Urinary bladder (tissue), 4 donors: ENCODE data around the gene ZNRF2. TPM values are rescaled to one million over a fixed set of nuclear protein-coding genes. Genes with fewer than 3 reads are reported as not detected.

ENCODE experiments used
- DNase-seq: peaks from one replicate; pipeline ENCODE4 v3.0.0-alpha.2; 2015; ENCODE audit errors: extremely low spot score
- H3K27ac ChIP-seq: one replicate; pipeline ENCODE4 v1.5.1; 2013; ENCODE audit warnings: low read depth, mild to moderate bottlenecking, moderate library complexity
- H3K36me3 ChIP-seq: one replicate; pipeline ENCODE4 v1.6.1; 2013; ENCODE audit warnings: mild to moderate bottlenecking, moderate library complexity; ENCODE audit not compliant: insufficient read depth
- H3K4me1 ChIP-seq: one replicate; pipeline ENCODE4 v1.6.1; 2013; ENCODE audit warnings: mild to moderate bottlenecking, moderate library complexity; ENCODE audit not compliant: insufficient read depth
- H3K4me3 ChIP-seq: one replicate; pipeline ENCODE4 v1.5.1; 2013; ENCODE audit warnings: low read depth, low read length
- WGBS: extraction: QIAGEN DNeasy Blood & Tissue Kit; methylation state at CpG from one replicate; pipeline ENCODE4 v1.1.7; 2013; 5-methylcytosine and 5-hydroxymethylcytosine counted together
- polyA plus RNA-seq: library from polyadenylated mRNA; stranded (reverse); fragments of 200-250 nt; gene quantifications from one replicate; pipeline ENCODE4 v1.2.3, GENCODE V29; 2013
- total RNA-seq: library from RNA; depleted of rRNA; stranded (reverse); fragments of >200 nt; gene quantifications from one replicate; pipeline ENCODE4 v1.2.3, GENCODE V29; 2014
- donor health status: healthy with polysubstance abuse.
- donor health status: healthy.

Gene ZNRF2
- total and polyA plus RNA-seq, 2 donors, result 5.6 to 40.0 TPM

DNA sequence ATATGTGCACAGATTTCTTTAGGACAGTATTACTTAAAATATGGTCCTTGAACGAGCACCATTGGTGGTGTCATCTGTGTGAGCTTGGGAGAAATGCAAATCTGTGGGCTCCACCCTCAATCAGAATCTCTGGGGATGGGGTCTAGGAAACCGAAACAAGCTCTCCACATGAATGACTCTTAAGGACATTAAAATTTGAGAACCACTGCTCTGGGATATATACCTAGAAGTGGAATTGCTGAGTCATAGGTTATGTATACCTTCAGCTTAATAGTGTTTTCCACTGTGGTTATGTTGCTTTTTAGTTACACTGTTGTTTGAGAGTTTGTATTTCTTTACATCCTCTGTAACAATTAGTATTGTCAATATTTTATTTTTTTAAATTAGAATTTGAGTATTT is 24.0 kb downstream of the ZNRF2 start:
- WGBS, result 97% methylated on average over 2 of the region's 2 CpGs
- DNase-seq, result no peak
- H3K4me1 ChIP-seq, result no peaks in the 10 kb centered on the region

DNA sequence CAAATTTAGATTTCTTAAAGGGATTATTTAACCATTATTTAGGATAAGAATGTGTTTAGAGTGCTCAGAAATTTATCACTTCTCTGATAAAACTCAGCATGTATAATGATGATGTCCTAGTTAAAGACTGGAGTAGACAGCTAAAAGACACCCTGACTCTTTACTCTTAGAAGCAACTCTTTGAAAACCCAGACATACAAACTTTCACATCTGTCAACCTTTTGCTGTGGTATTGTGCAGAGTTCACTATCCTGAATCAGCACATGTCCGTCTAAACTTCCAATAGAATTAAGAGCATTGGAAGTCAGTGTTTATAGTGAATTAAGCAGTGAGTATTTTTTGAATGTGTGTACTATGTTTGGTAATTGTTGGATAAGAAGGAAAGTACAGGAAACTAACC is 24.9 kb downstream of the ZNRF2 start:
- no peaks in the 10 kb centered on the region for H3K36me3 ChIP-seq
- no peak for DNase-seq
- WGBS, result 86% methylated on average over 1 of the region's 1 CpG
- no peak overlapping the region for H3K4me3 ChIP-seq
- H3K27ac ChIP-seq, result no peak overlapping the region
- H3K4me1 ChIP-seq, result no peaks in the 10 kb centered on the region

More for the DNA sequence above, 24.0 kb downstream of the ZNRF2 start:
- H3K36me3 ChIP-seq, result no peaks in the 10 kb centered on the region
- H3K4me3 ChIP-seq, result no peak overlapping the region
- no peak overlapping the region for H3K27ac ChIP-seq

DNA sequence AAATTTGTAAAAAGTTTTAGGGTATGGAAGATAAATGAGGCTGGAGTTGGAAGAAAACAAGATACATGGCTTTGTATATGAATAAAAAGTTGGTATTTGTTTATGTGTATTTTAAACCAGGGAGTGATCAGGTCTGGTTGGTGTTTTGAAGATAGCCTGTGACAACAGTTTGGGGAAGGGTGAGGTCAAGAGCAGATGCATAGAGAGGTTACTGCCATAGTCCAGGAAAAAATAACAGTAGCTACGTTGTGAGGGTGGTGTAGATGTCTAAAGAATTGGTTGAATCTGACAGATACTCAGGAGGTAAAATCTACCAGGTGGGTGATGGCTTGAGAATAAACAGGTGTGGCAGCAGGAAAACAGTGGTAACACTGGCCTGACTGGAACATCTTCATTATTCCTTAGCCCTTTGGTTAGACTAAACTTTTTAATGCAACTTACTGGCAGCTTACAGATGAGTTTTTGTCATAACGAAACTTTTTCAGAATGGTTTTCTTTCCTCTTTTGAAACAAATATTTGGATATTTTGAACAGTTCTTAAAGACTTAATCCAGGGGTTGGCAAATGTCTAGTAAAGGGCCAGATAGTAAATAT is 25.5 kb downstream of the ZNRF2 start:
- Histone ChIP-seq H3K4me3 (no peak overlapping the region), H3K4me1 (no peaks in the 10 kb centered on the region), H3K36me3 (no peaks in the 10 kb centered on the region), H3K27ac (no peak overlapping the region)
- DNase-seq, result no peak
- WGBS, result 67% methylated on average over 2 of the region's 2 CpGs

DNA sequence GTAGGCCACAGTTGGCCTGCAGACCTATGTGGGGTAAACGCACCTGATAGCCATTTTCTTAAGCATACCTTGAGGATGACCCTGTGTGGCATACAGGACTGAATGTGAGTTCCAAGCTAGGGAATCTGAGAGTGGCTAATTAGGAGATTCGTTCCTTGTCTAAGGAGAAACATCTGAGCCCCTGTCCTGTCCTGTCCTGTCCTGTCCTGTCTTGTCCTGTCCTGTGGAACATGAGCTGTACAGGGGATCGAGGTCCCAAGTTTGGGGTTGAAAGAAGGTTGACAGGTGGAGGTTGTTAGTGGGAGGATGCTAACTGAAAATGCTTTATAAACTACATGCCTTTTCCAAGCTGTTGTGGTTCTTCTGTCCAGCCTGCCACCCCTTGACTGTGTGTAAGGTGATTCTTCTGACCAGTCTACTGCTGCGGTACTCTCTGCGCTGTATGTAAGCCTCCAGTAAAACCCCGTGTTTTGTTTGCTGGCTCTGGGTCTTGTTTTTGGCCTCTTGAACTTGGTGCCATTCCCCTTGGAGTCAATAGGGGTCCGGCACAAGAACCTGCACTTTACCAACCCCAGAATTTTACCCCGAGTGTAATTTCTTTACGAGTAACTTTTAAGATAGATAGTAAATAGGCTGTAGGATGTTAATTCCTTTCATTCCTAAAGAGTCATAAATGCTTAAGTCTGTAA is 26.4 kb downstream of the ZNRF2 start:
- no peak for DNase-seq
- Histone ChIP-seq H3K4me1 (no peaks in the 10 kb centered on the region), H3K27ac (no peak overlapping the region), H3K36me3 (no peaks in the 10 kb centered on the region), H3K4me3 (no peak overlapping the region)
- 84% methylated on average over 9 of the region's 9 CpGs for WGBS

DNA sequence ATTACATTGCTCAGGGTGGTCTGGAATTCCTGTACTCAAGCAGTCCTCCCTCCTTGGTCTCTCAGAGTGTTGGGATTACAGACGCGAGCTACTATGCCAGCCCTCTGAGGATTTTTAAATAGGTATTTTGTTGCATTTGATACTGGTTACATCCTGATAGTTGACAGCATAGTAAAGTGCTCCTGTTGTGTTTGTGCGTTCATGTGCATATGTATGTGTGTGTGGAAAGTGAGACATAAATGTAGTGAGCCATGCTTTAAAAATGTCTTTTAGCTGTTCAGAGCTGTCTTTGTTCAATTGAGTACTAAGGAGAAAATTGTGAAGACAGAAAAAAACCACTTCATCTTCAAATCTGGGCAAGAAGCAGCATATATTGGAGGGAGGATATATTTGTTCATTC is 27.8 kb downstream of the ZNRF2 start:
- no peak overlapping the region for H3K27ac ChIP-seq
- H3K36me3 ChIP-seq, result no peaks in the 10 kb centered on the region
- no peak overlapping the region for H3K4me3 ChIP-seq
- no peaks in the 10 kb centered on the region for H3K4me1 ChIP-seq
- DNase-seq, result no peak
- WGBS, result 92% methylated on average over 3 of the region's 3 CpGs

DNA sequence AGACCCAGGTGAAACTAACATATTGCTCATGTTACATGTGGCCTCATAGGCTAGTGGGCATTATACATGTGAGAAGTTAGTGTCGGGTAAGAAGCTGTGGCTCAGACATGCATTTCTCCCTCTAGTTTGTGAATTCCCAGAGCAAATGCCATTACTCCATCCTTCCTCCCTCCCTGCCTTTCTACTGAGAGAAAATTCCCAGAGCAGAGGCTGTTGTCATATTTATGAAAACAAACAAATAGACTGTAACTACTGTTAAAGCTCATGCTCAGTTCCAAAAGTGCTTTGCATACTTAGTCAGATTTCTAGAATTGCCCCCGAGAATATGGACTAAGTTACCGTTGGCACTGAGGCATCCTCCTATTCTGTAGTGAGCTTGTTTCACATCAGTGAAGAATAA is 29.0 kb downstream of the ZNRF2 start:
- Histone ChIP-seq H3K4me3 (no peak overlapping the region), H3K36me3 (no peaks in the 10 kb centered on the region), H3K27ac (no peak overlapping the region), H3K4me1 (no peaks in the 10 kb centered on the region)
- DNase-seq, result no peak
- WGBS, result 83% methylated on average over 3 of the region's 3 CpGs

DNA sequence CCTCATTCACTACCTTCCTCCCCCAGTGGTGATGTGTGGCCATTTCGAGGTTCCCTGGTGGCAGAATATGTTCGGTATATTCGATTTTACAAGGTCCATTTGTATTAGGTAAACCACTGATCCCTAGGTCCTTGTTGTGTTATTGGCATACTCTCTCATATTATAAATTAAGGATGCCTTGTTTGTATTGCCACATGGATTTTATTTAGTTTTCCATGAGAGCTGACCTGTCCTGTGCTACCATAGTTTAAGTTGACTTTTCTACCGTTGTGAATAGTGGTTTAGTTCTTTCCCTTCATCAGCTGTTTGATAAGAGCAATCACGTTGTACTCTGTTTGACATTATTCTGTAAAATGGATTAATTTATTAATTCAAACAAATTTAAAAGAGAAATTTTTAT is 29.4 kb downstream of the ZNRF2 start:
- H3K4me3 ChIP-seq, result no peak overlapping the region
- 89% methylated on average over 5 of the region's 5 CpGs for WGBS
- no peaks in the 10 kb centered on the region for H3K36me3 ChIP-seq
- no peak overlapping the region for H3K27ac ChIP-seq
- H3K4me1 ChIP-seq, result no peaks in the 10 kb centered on the region
- no peak for DNase-seq

DNA sequence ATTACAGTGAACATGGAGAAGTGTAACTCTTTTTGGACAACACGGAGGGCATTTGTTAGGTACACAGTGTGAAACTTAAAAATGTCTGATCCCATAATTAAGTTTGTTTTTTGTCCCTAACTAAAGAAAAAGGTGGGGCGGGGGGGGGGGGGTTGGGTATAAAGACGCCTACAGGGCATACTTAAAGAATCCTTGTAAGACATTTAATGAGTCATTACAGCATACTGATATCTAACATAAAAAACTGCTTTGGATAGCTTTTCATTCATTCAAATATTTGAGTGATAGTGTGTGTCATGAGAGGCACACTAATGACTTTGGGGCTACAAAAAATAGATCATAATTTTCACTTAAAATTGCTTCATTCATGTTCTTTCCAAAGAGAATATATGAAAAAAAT is 31.2 kb downstream of the ZNRF2 start:
- WGBS, result 91% methylated on average over 3 of the region's 3 CpGs
- Histone ChIP-seq H3K27ac (no peak overlapping the region), H3K4me1 (no peaks in the 10 kb centered on the region), H3K4me3 (no peak overlapping the region), H3K36me3 (no peaks in the 10 kb centered on the region)
- no peak for DNase-seq

DNA sequence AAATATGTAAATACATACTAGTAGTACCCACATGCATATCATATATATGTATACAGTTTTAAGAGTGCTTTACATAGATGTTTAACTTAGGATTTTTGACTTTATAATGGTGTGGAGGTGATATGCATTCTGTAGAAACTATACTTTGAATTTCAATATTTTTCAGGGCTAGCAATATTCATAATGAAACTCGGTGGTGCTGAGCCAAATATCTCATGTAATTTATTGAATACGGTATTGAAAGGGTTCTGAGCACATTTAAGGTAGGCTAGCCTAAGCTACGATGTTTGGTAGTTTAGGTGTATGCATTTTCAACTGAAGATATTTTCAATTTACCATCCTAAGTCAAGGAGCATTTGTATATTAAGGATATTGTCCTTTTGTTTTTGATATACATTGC is 36.0 kb downstream of the ZNRF2 start:
- no peak overlapping the region for H3K27ac ChIP-seq
- H3K36me3 ChIP-seq, result no peaks in the 10 kb centered on the region
- no peak for DNase-seq
- H3K4me3 ChIP-seq, result no peak overlapping the region
- no peaks in the 10 kb centered on the region for H3K4me1 ChIP-seq
- WGBS, result 87% methylated on average over 3 of the region's 3 CpGs

DNA sequence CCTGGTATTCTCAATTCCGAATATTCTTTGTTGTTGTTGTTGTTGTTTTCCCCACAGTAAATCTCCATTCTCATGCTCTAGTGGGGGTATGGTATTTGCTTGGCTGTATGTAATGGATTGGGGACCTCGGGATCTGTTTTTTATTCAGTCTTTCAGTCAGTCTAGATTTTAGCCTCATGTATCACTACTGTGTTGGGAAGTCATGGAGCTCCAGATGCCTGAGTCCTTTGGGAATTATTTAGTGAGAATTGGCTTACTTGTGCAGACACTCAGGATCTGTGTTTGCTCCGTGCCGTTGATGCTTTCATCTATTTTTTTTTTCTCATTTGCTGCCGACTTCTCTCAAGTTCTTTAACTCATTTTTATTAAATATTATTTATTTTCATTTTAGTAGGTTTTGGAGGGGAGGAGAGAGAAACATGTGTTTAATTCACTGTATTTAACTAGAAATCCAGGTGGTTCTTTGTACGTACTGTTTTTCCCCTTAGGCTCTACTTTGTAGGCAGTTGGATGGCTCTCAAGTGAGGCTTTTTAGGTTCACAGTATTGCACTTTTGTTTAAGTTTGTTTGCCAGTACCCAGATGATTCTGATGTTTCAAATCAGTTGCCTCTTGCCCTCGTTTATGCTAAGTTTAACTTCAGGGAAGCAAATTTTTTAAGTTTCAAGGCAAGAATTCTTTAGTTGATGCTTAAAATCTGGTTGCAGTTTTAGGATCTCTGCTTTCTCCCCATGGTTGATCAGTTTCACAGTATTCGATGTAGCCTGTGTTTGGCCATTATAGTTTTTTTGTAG is 36.9 kb downstream of the ZNRF2 start:
- no peak for DNase-seq
- H3K27ac ChIP-seq, result peak overlapping the region; percentile 74
- H3K36me3 ChIP-seq, result no peaks in the 10 kb centered on the region
- 32% methylated on average over 8 of the region's 8 CpGs for WGBS
- H3K4me1 ChIP-seq, result no peaks in the 10 kb centered on the region
- peak overlapping the region; percentile 9 for H3K4me3 ChIP-seq

DNA sequence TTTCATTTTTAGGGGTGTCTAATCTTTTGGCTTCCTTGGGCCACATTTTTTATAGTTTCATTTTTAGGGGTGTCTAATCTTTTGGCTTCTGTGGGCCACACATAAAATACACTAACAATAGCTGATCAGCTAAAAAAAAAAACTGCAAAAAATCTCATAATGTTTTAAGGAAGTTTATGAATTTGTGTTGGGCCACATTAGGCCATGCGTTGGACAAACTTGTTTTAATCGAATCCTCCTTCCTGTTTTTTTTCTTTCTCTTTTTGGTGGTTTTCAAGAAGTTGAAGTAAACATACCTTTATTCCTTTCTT is 37.4 kb downstream of the ZNRF2 start:
- peak overlapping the region; percentile 9 for H3K4me3 ChIP-seq
- H3K36me3 ChIP-seq, result no peaks in the 10 kb centered on the region
- WGBS, result 45% methylated on average over 2 of the region's 2 CpGs
- no peak for DNase-seq
- H3K27ac ChIP-seq, result peak overlapping the region; percentile 74
- H3K4me1 ChIP-seq, result no peaks in the 10 kb centered on the region

DNA sequence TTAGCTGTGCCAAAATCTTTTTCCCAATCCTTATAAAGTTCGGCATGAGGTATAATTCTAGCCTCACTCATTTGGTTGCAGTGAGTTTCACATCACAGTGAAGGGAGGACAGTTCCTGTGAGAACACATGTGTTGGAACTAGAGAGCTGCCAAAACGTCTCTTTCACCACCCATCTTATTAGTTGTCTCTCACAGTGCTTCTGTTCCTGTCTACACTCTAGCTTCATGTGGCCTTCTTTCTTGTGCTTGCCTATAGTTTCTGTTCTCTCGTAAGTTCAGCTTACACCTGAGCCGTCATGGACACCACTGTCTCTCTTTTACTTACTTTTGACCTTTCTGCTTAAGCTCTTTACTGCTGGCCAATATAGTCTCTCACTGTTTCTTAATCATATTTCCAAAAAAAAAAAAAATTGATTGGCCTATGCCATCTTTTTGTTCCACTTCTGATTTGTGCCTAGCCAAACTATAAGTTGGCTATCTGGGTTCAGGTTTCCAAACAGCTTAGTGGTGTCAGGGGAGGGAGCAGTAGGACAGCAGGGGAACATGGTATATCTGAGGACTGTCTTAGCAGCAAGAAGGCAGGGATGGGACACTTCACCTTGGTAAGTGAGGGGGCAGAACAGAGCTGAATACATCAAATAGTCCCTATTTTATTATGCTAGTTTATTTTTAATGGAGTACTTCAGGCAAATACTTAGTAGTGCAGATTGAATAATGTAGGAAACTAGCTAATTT is 38.0 kb downstream of the ZNRF2 start:
- DNase-seq, result no peak
- WGBS, result 52% methylated on average over 4 of the region's 4 CpGs
- no peaks in the 10 kb centered on the region for H3K36me3 ChIP-seq
- no peaks in the 10 kb centered on the region for H3K4me1 ChIP-seq
- no peak overlapping the region for H3K4me3 ChIP-seq
- H3K27ac ChIP-seq, result peak overlapping the region; percentile 87

DNA sequence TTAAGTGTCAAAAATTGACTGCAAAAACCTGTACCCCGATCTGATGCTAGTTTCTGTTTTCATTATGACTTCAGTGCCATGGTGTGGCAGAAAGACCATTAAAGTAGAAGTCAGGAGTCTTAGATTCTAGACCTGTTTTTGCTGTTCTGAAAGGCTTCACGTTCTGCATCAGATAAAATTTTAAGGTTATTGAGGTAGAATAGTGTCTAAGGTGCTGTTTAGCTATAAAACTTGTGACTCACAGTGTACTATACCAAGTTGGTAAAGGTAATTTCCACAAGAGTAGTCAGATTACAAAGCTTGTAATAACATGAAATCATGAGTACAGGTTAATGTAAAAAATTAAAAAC is 38.6 kb downstream of the ZNRF2 start:
- Histone ChIP-seq H3K4me3 (no peak overlapping the region), H3K36me3 (no peaks in the 10 kb centered on the region), H3K4me1 (no peaks in the 10 kb centered on the region), H3K27ac (peak overlapping the region; percentile 87)
- peak; percentile 42 for DNase-seq
- 73% methylated on average over 2 of the region's 2 CpGs for WGBS

DNA sequence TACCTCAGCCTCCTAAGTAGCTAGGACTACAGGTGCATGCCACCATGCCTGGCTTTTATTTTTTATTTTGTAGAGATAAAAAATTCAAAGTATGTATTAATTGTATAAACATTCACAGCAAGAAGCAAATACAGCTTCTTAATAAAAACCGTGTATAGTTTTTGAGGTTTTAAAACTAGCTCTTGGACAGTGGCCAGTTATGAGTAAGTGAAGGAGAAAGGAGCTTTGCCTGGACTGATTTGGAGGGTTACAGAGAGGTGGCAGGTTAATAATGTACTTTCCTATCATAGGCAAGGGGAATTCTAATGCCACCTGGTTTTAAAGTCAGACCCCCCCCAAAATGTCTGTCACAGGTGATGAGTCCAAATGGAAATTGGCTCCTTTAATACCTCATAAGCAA is 43.4 kb downstream of the ZNRF2 start:
- no peak overlapping the region for H3K27ac ChIP-seq
- no peak for DNase-seq
- H3K4me1 ChIP-seq, result no peaks in the 10 kb centered on the region
- no peak overlapping the region for H3K4me3 ChIP-seq
- WGBS, result 15% methylated on average over 1 of the region's 1 CpG
- H3K36me3 ChIP-seq, result no peaks in the 10 kb centered on the region
